Putamen (tissue), 1 donor: ENCODE measurements around the gene SDR42E2.
"Not testable (repeated sequence)": the region's sequence is repeated elsewhere in the genome, so short reads cannot be mapped to it uniquely, and the experiment has no call there.

Experiments
- DNase-seq: peaks from one replicate; pipeline ENCODE4 v3.0.0-alpha.2; 2016; ENCODE audit warnings: low spot score

Gene SDR42E2

GRCh38 chr16:22161999-22162655 lies at the start of gene SDR42E2:
TSS of gene SDR42E2 (plus strand) at chr16:22162506. CDS start at chr16:22165583, 3,077 bp downstream.
- no peak for DNase-seq

- DNase-seq, result no peak
Measured at GRCh38 chr16:22116095-22116700, 46.1 kb upstream of the SDR42E2 start.

DNA sequence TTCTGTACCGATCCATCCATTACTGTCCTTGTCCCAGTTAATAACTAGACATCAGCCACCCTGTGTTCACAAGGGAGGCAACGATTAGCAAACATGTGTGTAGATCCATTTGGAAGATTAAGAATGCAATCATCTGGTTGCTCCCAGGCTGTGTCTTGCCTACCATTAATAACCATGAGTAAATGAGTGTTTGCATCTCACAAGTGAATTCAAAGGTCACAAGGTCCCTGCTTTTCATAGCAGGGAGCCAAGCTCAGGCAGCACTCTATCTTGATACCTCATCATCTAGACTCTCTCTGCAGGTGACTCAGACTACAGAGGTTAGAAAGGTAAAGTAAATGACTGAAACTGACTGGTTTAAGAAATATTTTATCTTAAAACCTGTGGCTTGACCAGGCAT lies 44.7 kb upstream of the SDR42E2 start:
- DNase-seq, result no peak

- DNase-seq, result no peak
Measured at GRCh38 chr16:22120440-22120839, 41.9 kb upstream of the SDR42E2 start.

DNA sequence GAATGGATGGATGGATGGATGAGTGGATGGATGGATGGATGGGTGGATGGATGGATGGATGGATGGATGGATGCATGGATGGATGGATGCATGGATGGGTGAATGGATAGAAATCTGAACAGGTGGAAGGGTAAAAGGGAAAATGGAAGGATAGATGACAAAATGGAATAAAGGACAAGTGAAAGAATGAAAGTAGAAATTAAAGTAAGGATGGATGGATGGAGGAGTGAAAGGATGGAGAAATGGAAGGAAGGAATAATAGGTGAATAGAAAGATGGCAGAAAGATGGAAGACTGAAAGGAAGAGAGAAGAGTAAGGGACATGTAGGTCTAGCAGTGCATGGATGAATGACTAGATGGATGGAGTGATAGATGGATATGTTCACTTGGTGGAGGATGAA lies 40.1 kb upstream of the SDR42E2 start:
- no peak for DNase-seq

DNA sequence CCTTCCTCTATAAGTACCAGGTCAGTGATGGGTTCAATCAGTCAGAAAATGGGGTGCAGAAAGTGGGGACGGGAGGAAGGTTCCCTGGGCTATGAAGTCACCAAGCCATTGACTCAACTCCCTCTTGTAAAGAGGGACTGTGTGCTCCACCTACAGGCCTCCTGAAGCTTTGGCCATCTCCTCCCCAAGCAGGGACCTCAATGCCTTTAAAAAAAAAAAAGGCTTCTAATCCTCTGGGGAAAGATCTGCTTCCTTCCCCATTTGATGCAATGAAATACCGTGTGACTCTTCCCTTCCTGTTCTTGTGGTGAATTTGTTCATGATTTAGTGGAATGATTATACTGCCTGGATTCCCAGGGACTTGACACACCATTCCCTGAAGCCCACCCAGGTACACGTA lies 39.2 kb upstream of the SDR42E2 start:
- no peak for DNase-seq

- DNase-seq, result no peak
Measured at GRCh38 chr16:22123759-22124490, 38.4 kb upstream of the SDR42E2 start.

GRCh38 chr16:22124583-22125284 lies 37.6 kb upstream of the SDR42E2 start:
- no peak for DNase-seq

- DNase-seq, result no peak
Measured at GRCh38 chr16:22126037-22126558, 36.2 kb upstream of the SDR42E2 start.

DNA sequence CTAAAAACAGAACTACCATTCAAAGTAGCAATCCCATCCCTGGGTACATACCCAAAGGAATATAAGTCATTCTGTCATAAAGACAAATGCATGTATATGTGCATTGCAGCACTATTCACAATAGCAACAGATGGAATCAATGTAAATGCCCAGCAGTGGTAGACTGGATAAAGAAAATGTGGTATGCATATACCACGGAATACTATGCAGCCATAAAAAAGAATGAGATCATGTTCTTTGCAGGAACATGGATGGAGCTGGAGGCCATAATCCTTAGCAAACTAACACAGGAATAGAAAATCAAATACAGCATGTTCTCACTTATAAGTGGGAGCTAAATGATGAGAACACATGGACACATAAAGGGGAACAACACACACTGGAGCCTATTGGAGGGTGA lies 33.8 kb upstream of the SDR42E2 start:
- not testable (repeated sequence) for DNase-seq

- no peak for DNase-seq
Measured at GRCh38 chr16:22130528-22130927, 31.8 kb upstream of the SDR42E2 start.

DNA sequence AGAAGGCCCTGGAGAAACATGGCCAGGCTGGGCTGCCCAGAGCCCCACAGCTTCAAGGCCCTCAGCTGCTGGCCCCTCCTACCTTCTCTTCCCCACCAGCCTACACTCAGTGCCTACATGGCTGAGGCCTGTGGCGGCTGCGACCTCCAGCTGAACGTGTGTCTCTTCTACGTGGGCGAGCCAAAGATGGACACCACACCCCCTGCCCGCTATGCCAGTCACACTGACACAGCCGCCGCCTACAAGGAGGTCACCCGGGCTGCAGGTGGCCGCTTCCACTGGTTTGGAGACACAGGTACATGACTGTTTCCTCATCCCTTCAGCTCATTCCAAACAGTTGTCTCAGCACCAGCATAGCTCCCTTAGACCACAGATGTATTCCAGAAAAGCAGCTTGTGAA lies 29.5 kb upstream of the SDR42E2 start:
- no peak for DNase-seq

DNA sequence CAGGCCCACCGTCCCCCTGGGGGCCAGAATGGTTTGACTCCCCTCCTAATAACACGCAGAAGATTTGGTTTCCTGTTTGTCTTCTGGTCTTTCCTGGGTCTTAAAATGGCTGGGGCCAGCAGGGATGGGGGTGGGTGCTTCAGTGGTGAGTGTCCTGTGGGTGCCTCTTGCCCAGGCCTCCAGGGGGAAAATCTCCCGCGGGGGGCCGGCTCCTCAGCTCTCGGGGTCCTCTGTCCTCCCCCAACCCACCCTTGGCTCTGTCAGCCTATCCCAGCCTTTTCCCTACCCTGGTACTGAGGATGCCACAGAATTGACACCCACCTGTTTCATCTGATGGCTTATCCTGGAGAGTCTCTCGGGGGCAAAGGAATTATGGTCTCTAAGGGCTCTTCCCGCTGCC lies 23.8 kb upstream of the SDR42E2 start:
- no peak for DNase-seq

- no peak for DNase-seq
Measured at GRCh38 chr16:22139008-22139407, 23.3 kb upstream of the SDR42E2 start.

- DNase-seq, result no peak
Measured at GRCh38 chr16:22139732-22140131, 22.6 kb upstream of the SDR42E2 start.

DNA sequence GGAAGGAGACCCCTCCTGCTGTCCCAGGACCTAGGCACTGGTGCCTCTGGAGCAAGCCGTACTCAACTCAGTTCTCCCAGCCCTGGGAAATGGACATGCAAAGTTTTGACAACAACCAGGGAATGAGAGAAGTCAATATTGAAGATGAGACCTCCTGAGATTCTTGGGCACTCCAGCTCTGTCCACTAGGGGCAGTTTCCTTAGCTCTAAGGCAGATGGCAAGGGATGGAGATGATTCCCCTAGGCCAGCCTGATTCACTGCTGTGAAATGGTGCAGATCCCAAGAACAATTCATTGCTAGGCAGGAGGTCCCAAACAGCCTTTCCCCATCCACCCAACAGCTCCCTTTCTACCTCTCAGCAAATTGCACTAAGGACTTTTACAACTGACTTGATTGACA lies 20.5 kb upstream of the SDR42E2 start:
- DNase-seq, result no peak

DNA sequence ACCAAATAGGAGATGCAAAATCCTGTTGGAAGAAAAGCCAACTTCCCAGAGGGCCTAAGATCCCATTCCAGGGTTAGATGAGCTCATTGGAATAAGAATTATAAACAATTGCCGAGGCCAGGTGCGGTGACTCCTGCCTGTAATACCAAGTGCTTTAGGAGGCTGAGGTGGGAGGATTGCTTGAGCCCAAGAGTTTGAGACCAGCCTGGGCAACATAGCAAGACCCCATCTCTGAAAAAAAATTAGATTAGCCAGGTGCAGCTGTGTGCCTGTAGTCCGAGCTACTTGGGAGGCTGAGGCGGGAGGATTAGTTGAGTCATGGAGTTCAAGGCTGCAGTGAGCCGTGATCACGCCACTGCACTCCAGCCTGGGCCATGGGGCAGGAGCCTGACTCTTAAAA lies 17.8 kb upstream of the SDR42E2 start:
- no peak for DNase-seq

DNA sequence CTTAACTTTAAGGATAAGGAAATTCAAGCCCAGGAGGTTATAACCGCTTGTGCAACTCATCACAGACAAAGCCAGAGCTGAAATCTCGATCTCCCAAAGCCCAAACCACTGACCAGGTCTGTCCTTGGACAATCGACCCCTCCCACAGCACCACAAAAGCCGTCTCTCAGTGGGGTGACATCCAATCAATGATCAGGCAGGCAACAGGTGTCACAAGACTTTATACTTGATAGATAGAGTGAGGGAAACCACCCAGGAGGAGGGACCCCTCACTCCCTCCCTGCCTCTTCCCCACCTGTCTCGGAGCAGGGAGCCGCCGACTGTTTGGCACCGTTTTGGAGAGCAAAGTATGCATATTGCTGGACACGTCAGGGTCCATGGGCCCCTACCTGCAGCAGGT lies 14.5 kb upstream of the SDR42E2 start:
- DNase-seq, result no peak

DNA sequence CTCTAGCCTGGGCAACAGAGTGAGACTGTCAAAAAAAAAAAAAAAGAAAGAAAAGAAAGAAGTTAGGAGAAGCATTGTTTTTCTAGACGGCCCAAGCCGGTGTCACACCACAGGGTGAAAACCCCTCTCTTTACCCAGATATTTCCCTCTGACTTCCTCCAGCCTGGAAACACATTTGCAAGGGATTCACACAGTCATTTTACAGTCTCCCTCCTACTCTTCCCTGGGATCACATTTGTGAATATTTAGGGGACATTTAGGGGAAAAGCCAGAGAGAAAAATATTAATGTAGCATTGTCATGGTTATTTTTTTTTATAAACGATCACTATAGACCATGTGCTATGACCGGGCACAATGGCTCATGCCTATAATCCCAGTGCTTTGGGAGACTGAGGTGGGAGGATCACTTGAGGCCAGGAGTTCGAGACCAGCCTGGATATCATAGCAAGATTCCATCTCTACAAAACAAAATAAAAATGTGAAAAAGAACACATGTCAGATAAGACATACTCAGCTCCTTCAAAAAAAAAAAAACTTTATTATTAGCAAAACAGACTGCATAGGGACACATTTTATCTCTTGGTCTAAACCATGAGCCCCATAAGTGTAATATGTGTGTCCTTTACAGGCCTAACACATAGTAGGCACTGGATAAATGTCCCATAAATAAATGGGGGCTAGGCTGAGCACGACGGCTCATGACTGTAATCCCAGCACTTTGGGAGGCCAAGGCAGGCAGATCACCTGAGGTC lies 10.9 kb upstream of the SDR42E2 start:
- DNase-seq, result no peak

DNA sequence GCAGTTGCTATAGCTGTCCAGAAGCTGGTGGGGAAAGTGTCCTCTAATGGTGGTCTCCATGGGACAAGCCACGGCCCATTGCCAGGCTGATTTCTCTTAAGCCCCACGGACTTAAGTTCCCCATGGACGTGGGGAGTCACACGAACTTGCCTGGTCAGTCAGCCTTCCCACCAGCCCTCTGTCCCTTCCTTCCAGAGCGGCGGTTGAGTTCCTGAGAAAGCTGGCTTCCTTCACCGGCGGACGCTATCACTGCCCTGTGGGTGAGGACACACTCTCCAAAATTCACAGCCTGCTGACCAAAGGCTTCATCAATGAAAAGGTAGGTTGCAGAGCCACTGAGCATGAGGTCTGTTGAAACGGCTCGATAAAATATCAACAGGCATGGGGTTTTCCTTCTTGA lies 10.0 kb upstream of the SDR42E2 start:
- no peak for DNase-seq

DNA sequence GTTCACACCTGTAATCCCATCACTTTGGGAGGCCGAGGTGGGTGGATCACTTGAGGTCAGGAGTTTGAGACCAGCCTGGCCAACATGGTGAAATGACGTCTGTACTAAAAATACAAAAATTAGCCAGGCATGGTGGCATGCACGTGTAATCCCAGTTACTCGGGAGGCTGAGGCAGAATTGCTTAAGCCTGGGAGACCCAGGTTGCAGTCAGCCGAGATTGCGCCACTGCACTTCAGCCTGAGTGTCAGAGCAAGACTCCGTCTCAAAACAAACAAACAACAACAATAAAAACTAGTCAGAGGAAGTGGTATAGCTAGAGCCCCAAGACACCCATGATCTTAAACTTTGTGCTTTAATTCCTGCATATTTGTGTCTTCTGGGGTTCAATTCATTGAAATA lies 9.2 kb upstream of the SDR42E2 start:
- not testable (repeated sequence) for DNase-seq

GRCh38 chr16:22161401-22161800 lies 905 bp upstream of the SDR42E2 start:
- DNase-seq, result no peak
